GM12878 (cell line): ENCODE measurements around the gene NLRC3. TPM values are rescaled to one million over a fixed set of nuclear protein-coding genes. Genes with fewer than 3 reads are reported as not detected.

Experiments
- ATAC-seq: fragments of 200-7000 bp; cut with Tn5 transposase; 3 replicates; pipeline ENCODE4 v1.9.1; 2020; ENCODE audit warnings: mild to moderate bottlenecking, moderate library complexity
- BruUV-seq: library from RNA; stranded (reverse); fragments of 400-500 nt; replicated peaks from 2 replicates; lab custom pipeline; 2021; lab: Mats Ljungman, UMichigan
- CTCF ChIA-PET: fragments of 300-600 bp; sonication (Branson Sonifier 250); formaldehyde crosslinking; extraction: SDS; loops from one replicate; lab custom pipeline; 2021; ENCODE audit warnings: inconsistent platforms; lab: Yijun Ruan, JAX
- POLR2A ChIA-PET: fragments of 350-600 bp; formaldehyde crosslinking; extraction: SDS; loops from one replicate; lab custom pipeline; 2021; ENCODE audit warnings: inconsistent platforms; lab: Charles Lee
- RAD21 ChIA-PET: fragments of 300-600 bp; sonication (Branson Sonifier 250); formaldehyde crosslinking; loops from one replicate; lab custom pipeline; 2023; ENCODE audit warnings: antibody characterized with exemption; ENCODE audit not compliant: unreplicated experiment; lab: Charles Lee
- SMC1A ChIA-PET: fragments of 300-600 bp; sonication (Branson Sonifier 250); formaldehyde crosslinking; loops from one replicate; lab custom pipeline; 2023; ENCODE audit not compliant: unreplicated experiment, uncharacterized antibody; lab: Charles Lee
- DNase-seq: peaks from one replicate; pipeline ENCODE4 v3.0.0-alpha.2; 2011; ENCODE audit warnings: low read depth, low spot score
- FAIRE-seq: peaks from 3 replicates; lab custom pipeline; 2011; peaks lifted over from hg19 to GRCh38; lab: Jason Lieb, UNC
- H2AFZ ChIP-seq: 2 replicates; pipeline ENCODE4 v1.6.0; 2011; ENCODE audit warnings: low read depth, low read length, control low read depth; ENCODE audit not compliant: control insufficient read depth
- H3K27ac ChIP-seq: 2 replicates; pipeline ENCODE4 v1.5.1; 2011; ENCODE audit warnings: control low read depth; ENCODE audit not compliant: control insufficient read depth, insufficient read depth
- H3K27me3 ChIP-seq, 2 experiments: replicated peaks in 1 of 2; 2 replicates each; pipeline versions ENCODE4 v1.6.0 to v1.6.1; 2011; ENCODE audit warnings: low read length in 1 of 2; ENCODE audit not compliant: control insufficient read depth in 2 of 2, insufficient read depth in 2 of 2
- H3K36me3 ChIP-seq, 2 experiments: 2 replicates each; pipeline ENCODE4 v1.5.1; 2011; ENCODE audit warnings: low read length in 1 of 2; ENCODE audit not compliant: control insufficient read depth in 2 of 2, insufficient read depth in 2 of 2
- H3K4me1 ChIP-seq: 2 replicates; pipeline ENCODE4 v1.6.1; 2011; ENCODE audit warnings: mild to moderate bottlenecking, low read length, moderate library complexity, mixed read lengths; ENCODE audit not compliant: control insufficient read depth, insufficient read depth
- H3K4me2 ChIP-seq: 2 replicates; pipeline ENCODE4 v1.6.0; 2011; ENCODE audit warnings: control low read depth; ENCODE audit not compliant: control insufficient read depth, insufficient read depth
- H3K4me3 ChIP-seq: fragments of 200-600 bp; sonication (generic); 2 replicates; pipeline ENCODE4 v1.5.1; 2016
- H3K79me2 ChIP-seq: 2 replicates; pipeline ENCODE4 v1.6.0; 2011; ENCODE audit warnings: low read length; ENCODE audit not compliant: control insufficient read depth, insufficient read depth
- H3K9ac ChIP-seq: 2 replicates; pipeline ENCODE4 v1.8.0; 2011; ENCODE audit warnings: low read length, control low read depth, mixed read lengths; ENCODE audit not compliant: control insufficient read depth, insufficient read depth
- H3K9me3 ChIP-seq: replicated peaks from 3 replicates; pipeline ENCODE4 v1.5.1; 2011; ENCODE audit warnings: mild to moderate bottlenecking, low read length; ENCODE audit not compliant: control insufficient read depth, insufficient read depth
- H4K20me1 ChIP-seq: 2 replicates; pipeline ENCODE4 v1.6.0; 2011; ENCODE audit not compliant: control insufficient read depth, insufficient read depth
- ATF7 ChIP-seq: fragments of 450-650 bp; IDR thresholded peaks from 2 replicates; pipeline ENCODE4 v1.6.1; 2016; ENCODE audit warnings: low read depth, mild to moderate bottlenecking
- FOXK2 ChIP-seq: fragments of 450-650 bp; IDR thresholded peaks from 2 replicates; pipeline ENCODE4 v1.6.1; 2017; ENCODE audit warnings: mild to moderate bottlenecking, moderate library complexity
- PAX5 ChIP-seq: IDR thresholded peaks from 2 replicates; pipeline ENCODE4 v1.6.1; 2011; ENCODE audit warnings: low read depth, low read length, borderline replicate concordance
- PAX8 ChIP-seq: fragments of 450-650 bp; IDR thresholded peaks from 2 replicates; pipeline ENCODE4 v1.6.1; 2017; ENCODE audit warnings: mild to moderate bottlenecking, moderate library complexity
- POLR2AphosphoS2 ChIP-seq: IDR thresholded peaks from 2 replicates; pipeline ENCODE4 v1.6.1; 2011; ENCODE audit warnings: low read depth, mild to moderate bottlenecking, low read length, improper control_type of control experiment, moderate library complexity
- RCOR1 ChIP-seq: conservative IDR thresholded peaks from 2 replicates; pipeline ENCODE4 v1.6.1; 2012; ENCODE audit warnings: low read depth, low read length, improper control_type of control experiment
- TAF1 ChIP-seq: IDR thresholded peaks from 2 replicates; pipeline ENCODE4 v1.6.1; 2011; ENCODE audit warnings: mild to moderate bottlenecking, low read depth, low read length, borderline replicate concordance
- ZNF207 ChIP-seq: fragments of 450-650 bp; IDR thresholded peaks from 2 replicates; pipeline ENCODE4 v1.6.1; 2014; ENCODE audit warnings: antibody characterized with exemption, mild to moderate bottlenecking, borderline replicate concordance
- ZNF622 ChIP-seq: fragments of 450-650 bp; IDR thresholded peaks from 2 replicates; pipeline ENCODE4 v1.6.1; 2017; ENCODE audit warnings: mild to moderate bottlenecking, inconsistent platforms
- WGBS: methylation state at CpG from one replicate; pipeline ENCODE4 v1.1.6; 2016; ENCODE audit warnings: low lambda C conversion rate; ENCODE audit not compliant: insufficient replicate concordance, insufficient coverage; ENCODE audit errors: missing lambda C conversion rate; 5-methylcytosine and 5-hydroxymethylcytosine counted together
- in situ Hi-C: fragments of 300-500 bp; cut with MboI; formaldehyde crosslinking; loops from 9 replicates; pipeline ENCODE4 v1.14.3; 2018; ENCODE audit warnings: mixed read lengths
- intact Hi-C: fragments of 100-400 bp; cut with micrococcal nuclease; formaldehyde crosslinking; loops from one replicate; pipeline ENCODE4 v1.14.2; 2022; ENCODE audit not compliant: unreplicated experiment
- polyA plus RNA-seq, 11 experiments: library from polyadenylated mRNA; depleted of rRNA in 4 of 11; unstranded in 6 of 11; stranded (reverse) in 5 of 11; fragments of >200 nt; fragmentation: Nextera tagmentation in 4 of 11; fragmentation: Illumina TruSeq in 1 of 11; extraction: Ambion mirVana in 4 of 11; extraction: Trizol in 1 of 11; gene quantifications; 1 replicate in 1 of 11; 2 replicates in 10 of 11; pipeline versions ENCODE4 v1.2.1 to v1.2.3, GENCODE V29; 2011 to 2016; ENCODE audit warnings: inconsistent platforms in 2 of 11, missing spikeins in 2 of 11, low read depth in 1 of 11
- total RNA-seq, 4 experiments: library from RNA; depleted of rRNA in 3 of 4; stranded (reverse); fragments of >200 nt in 3 of 4; fragmentation: Illumina TruSeq in 1 of 4; extraction: Trizol in 1 of 4; gene quantifications; 2 replicates each; pipeline versions ENCODE4 v1.2.1 to v1.2.3, GENCODE V29; 2013 to 2021

NLRC3 gene
- total and polyA plus RNA-seq, 10 of the 15 experiments (the other 5 are each of a cell fraction or from before 2014, with no cell fraction given): 2.2 to 17.8 (median 7.6) TPM

- FAIRE-seq: no peak
- no peak overlapping the region for H3K9ac ChIP-seq
- H3K4me2 ChIP-seq: no peak overlapping the region
- H3K27ac ChIP-seq: no peak overlapping the region
- ChIA-PET CTCF (no interaction called here), POLR2A (no interaction called here), RAD21 (no interaction called here), SMC1A (no interaction called here)
- in situ Hi-C loops (no loop called here), intact Hi-C loops (no loop called here)
- TF ChIP-seq ZNF622: no peak
- TF ChIP-seq FOXK2: no peak
- no peak for TF ChIP-seq POLR2AphosphoS2
- no peaks in the 10 kb centered on the region for H4K20me1 ChIP-seq
- no peaks in the 10 kb centered on the region; the same call in 2 of the 3 replicates for H3K9me3 ChIP-seq
- no peaks in the 10 kb centered on the region; a peak in 1 of 4 replicates for H3K36me3 ChIP-seq
- 97% methylated on average over 17 of the region's 17 CpGs for WGBS
- no peak overlapping the region for H3K4me3 ChIP-seq
- no peaks in the 10 kb centered on the region for H3K27me3 ChIP-seq
- no peak for DNase-seq
- H2AFZ ChIP-seq: no peak overlapping the region
- no peaks in the 10 kb centered on the region for H3K79me2 ChIP-seq
- no TSS peak for BruUV-seq
- ATAC-seq: no peak
- no peaks in the 10 kb centered on the region for H3K4me1 ChIP-seq
Observed at GRCh38 chr16:3597676-3598075, 20.5 kb upstream of the NLRC3 start.

- intact Hi-C loops: no loop called here
- Histone ChIP-seq H3K4me1 (no peaks in the 10 kb centered on the region), H3K36me3 (no peaks in the 10 kb centered on the region; a peak in 1 of 4 replicates), H3K9ac (no peak overlapping the region), H3K4me3 (no peak overlapping the region), H2AFZ (no peak overlapping the region), H3K27ac (no peak overlapping the region), H3K79me2 (no peaks in the 10 kb centered on the region), H3K27me3 (no peaks in the 10 kb centered on the region), H3K4me2 (no peak overlapping the region), H3K9me3 (no peaks in the 10 kb centered on the region; the same call in 2 of the 3 replicates), H4K20me1 (no peaks in the 10 kb centered on the region)
- ChIA-PET POLR2A (no interaction called here), SMC1A (no interaction called here), RAD21 (no interaction called here), CTCF (no interaction called here)
- BruUV-seq: no TSS peak
- ATAC-seq (no peak), DNase-seq (no peak), FAIRE-seq (no peak)
- WGBS: 93% methylated on average over 10 of the region's 10 CpGs
- in situ Hi-C loops: no loop called here
- TF ChIP-seq PAX5: no peak
- TF ChIP-seq ATF7: no peak
- no peak for TF ChIP-seq PAX8
- TF ChIP-seq RCOR1: no peak
- TF ChIP-seq TAF1: no peak
- no peak for TF ChIP-seq ZNF207
Observed at GRCh38 chr16:3597226-3597625, 20.0 kb upstream of the NLRC3 start.
